Small intestine (tissue), 7 donors: ENCODE results near the gene TRIOBP. TPM values are rescaled to one million over a fixed set of nuclear protein-coding genes. Genes with fewer than 3 reads are reported as not detected.
"Not testable (repeated sequence)": the region's sequence is repeated elsewhere in the genome, so short reads cannot be mapped to it uniquely, and the experiment has no call there.

ENCODE experiments used
- DNase-seq, 2 donors: peaks; one replicate each; pipeline versions ENCODE4 v3.0.0 to v3.0.0-alpha.2; 2013
- FAIRE-seq: peaks from 2 replicates; lab custom pipeline; 2012; peaks lifted over from hg19 to GRCh38; lab: Jason Lieb, UNC
- H3K27ac ChIP-seq, 3 donors: one replicate each; pipeline ENCODE4 v1.5.1; 2013; ENCODE audit warnings: low read length in 2 of 3, mild to moderate bottlenecking in 2 of 3, control low read depth in 1 of 3, inconsistent platforms in 1 of 3, low read depth in 1 of 3, moderate library complexity in 1 of 3
- H3K27me3 ChIP-seq, 3 donors: one replicate each; pipeline ENCODE4 v1.6.1; 2013; ENCODE audit warnings: low read length in 3 of 3, inconsistent platforms in 1 of 3; ENCODE audit not compliant: control insufficient read depth in 3 of 3, insufficient read depth in 3 of 3
- H3K36me3 ChIP-seq, 3 donors: one replicate each; pipeline ENCODE4 v1.6.1; 2013; ENCODE audit warnings: low read length in 3 of 3, inconsistent platforms in 1 of 3, low read depth in 1 of 3, mild to moderate bottlenecking in 1 of 3, moderate library complexity in 1 of 3; ENCODE audit not compliant: control insufficient read depth in 3 of 3, insufficient read depth in 2 of 3
- H3K4me1 ChIP-seq, 3 donors: one replicate each; pipeline ENCODE4 v1.6.1; 2013; ENCODE audit warnings: low read length in 2 of 3, inconsistent platforms in 1 of 3, low read depth in 1 of 3, mild to moderate bottlenecking in 1 of 3, moderate library complexity in 1 of 3; ENCODE audit not compliant: control insufficient read depth in 3 of 3, insufficient read depth in 2 of 3
- H3K4me3 ChIP-seq, 3 donors: one replicate each; pipeline ENCODE4 v1.5.1; 2013; ENCODE audit warnings: low read length in 3 of 3, control low read depth in 1 of 3, inconsistent platforms in 1 of 3, low read depth in 1 of 3, mild to moderate bottlenecking in 1 of 3, moderate library complexity in 1 of 3
- H3K9me3 ChIP-seq, 2 donors: one replicate each; pipeline ENCODE4 v1.6.1; 2013; ENCODE audit warnings: low read depth in 1 of 2, low read length in 1 of 2; ENCODE audit not compliant: control insufficient read depth in 2 of 2, insufficient read depth in 1 of 2
- WGBS, 3 donors: extraction: QIAGEN DNeasy Blood & Tissue Kit; methylation state at CpG; one replicate each; pipeline ENCODE4 v1.1.7; 2013; 5-methylcytosine and 5-hydroxymethylcytosine counted together
- polyA plus RNA-seq, 4 donors: library from polyadenylated mRNA; stranded (reverse) in 3 of 4; unstranded in 1 of 4; fragments of 200-250 nt in 3 of 4; fragments of 120-200 nt in 1 of 4; gene quantifications; one replicate each; pipeline versions ENCODE4 v1.2.1 to v1.2.3, GENCODE V29; 2013
- donor health status: healthy with polysubstance abuse.
- donor health status: control.
- donor health status: control.
- donor health status: Bipolar disorder and iron deficiency.
- donor health status: healthy.

Gene TRIOBP
- polyA plus RNA-seq, 4 donors: 20.4 to 46.8 (median 35.2) TPM

- not testable (repeated sequence) for H3K9me3 ChIP-seq, DNase-seq, H3K27me3 ChIP-seq, FAIRE-seq, H3K27ac ChIP-seq, H3K36me3 ChIP-seq, H3K4me3 ChIP-seq
- peaks cover 3 to 30% (median 5%) of the 10 kb centered on the region in 3 donors for H3K4me1 ChIP-seq
- 78 to 85% (median 79%) methylated on average over 8 to 9 of the region's 9 CpGs for WGBS, 3 donors
Observed at GRCh38 chr22:37799979-37800378, 103.1 kb downstream of the TRIOBP start.

- FAIRE-seq (no peak), DNase-seq (peak; percentile 59 to 78)
- H3K27me3 ChIP-seq: no peaks in the 10 kb centered on the region
- peaks cover 3 to 20% (median 5%) of the 10 kb centered on the region in 3 donors for H3K4me1 ChIP-seq
- no peaks in the 10 kb centered on the region for H3K9me3 ChIP-seq
- no peaks in the 10 kb centered on the region for H3K36me3 ChIP-seq
- peak overlapping the region in 2 of 3 donors; percentile 84 to 92 for H3K27ac ChIP-seq
- WGBS, 3 donors: 0 to 2% (median 2%) methylated on average over 10 to 13 of the region's 13 CpGs
- H3K4me3 ChIP-seq: peak overlapping the region; percentile 61 to 87 (median 65)
Observed at GRCh38 chr22:37801946-37802309, 105.1 kb downstream of the TRIOBP start.

- DNase-seq (peak; percentile 57 to 90), FAIRE-seq (no peak)
- no peaks in the 10 kb centered on the region for H3K9me3 ChIP-seq
- H3K27me3 ChIP-seq: no peaks in the 10 kb centered on the region
- peak overlapping the region; percentile 42 to 92 (median 84) for H3K27ac ChIP-seq
- H3K4me3 ChIP-seq: peak overlapping the region; percentile 61 to 87 (median 65)
- no peaks in the 10 kb centered on the region for H3K36me3 ChIP-seq
- 1 to 2% (median 1%) methylated on average over 53 to 63 of the region's 63 CpGs for WGBS, 3 donors
- H3K4me1 ChIP-seq: peaks cover 3 to 20% (median 5%) of the 10 kb centered on the region in 3 donors
Observed at GRCh38 chr22:37802310-37803194, 105.7 kb downstream of the TRIOBP start.

- H3K27ac ChIP-seq: peak overlapping the region in 2 of 3 donors; percentile 84 to 92
- DNase-seq (peak; percentile 66 to 77), FAIRE-seq (no peak)
- WGBS, 3 donors: 7 to 22% (median 16%) methylated on average over 16 of the region's 16 CpGs
- H3K4me3 ChIP-seq: peak overlapping the region in 2 of 3 donors; percentile 61 to 87
- H3K36me3 ChIP-seq: no peaks in the 10 kb centered on the region
- peaks cover 3 to 24% (median 5%) of the 10 kb centered on the region in 3 donors for H3K4me1 ChIP-seq
- no peaks in the 10 kb centered on the region for H3K27me3 ChIP-seq
- no peaks in the 10 kb centered on the region for H3K9me3 ChIP-seq
Observed at GRCh38 chr22:37803195-37803638, 106.4 kb downstream of the TRIOBP start.

GRCh38 chr22:37803639-37804351 is 106.9 kb downstream of the TRIOBP start:
- 55 to 61% (median 56%) methylated on average over 34 of the region's 34 CpGs for WGBS, 3 donors
- Histone ChIP-seq H3K27ac (peak overlapping the region in 2 of 3 donors; percentile 78 to 92), H3K9me3 (no peaks in the 10 kb centered on the region), H3K4me3 (peak overlapping the region in 2 of 3 donors; percentile 64 to 87), H3K36me3 (no peaks in the 10 kb centered on the region), H3K4me1 (peaks cover 3 to 26% (median 5%) of the 10 kb centered on the region in 3 donors), H3K27me3 (no peaks in the 10 kb centered on the region)
- DNase-seq (peak in 1 of 2 donors; percentile 47), FAIRE-seq (no peak)

GRCh38 chr22:37804352-37804880 is 107.6 kb downstream of the TRIOBP start:
- FAIRE-seq (no peak), DNase-seq (peak in 1 of 2 donors; percentile 48)
- H3K9me3 ChIP-seq: no peaks in the 10 kb centered on the region
- peak overlapping the region; percentile 21 to 87 (median 64) for H3K4me3 ChIP-seq
- no peaks in the 10 kb centered on the region for H3K36me3 ChIP-seq
- 4 to 7% (median 5%) methylated on average over 16 to 29 of the region's 29 CpGs for WGBS, 3 donors
- no peaks in the 10 kb centered on the region for H3K27me3 ChIP-seq
- peaks cover 3 to 26% (median 5%) of the 10 kb centered on the region in 3 donors for H3K4me1 ChIP-seq
- peak overlapping the region; percentile 78 to 92 (median 82) for H3K27ac ChIP-seq

GRCh38 chr22:37804881-37805809 is 108.3 kb downstream of the TRIOBP start:
- peak overlapping the region; percentile 21 to 87 (median 64) for H3K4me3 ChIP-seq
- peak; percentile 83 to 95 for DNase-seq
- no peaks in the 10 kb centered on the region for H3K9me3 ChIP-seq
- H3K36me3 ChIP-seq: peaks cover 0 to 4% (median 0%) of the 10 kb centered on the region in 3 donors
- H3K27ac ChIP-seq: peak overlapping the region; percentile 78 to 92 (median 82)
- H3K27me3 ChIP-seq: no peaks in the 10 kb centered on the region
- H3K4me1 ChIP-seq: peaks cover 3 to 26% (median 5%) of the 10 kb centered on the region in 3 donors
- FAIRE-seq: no peak
- 2 to 4% (median 3%) methylated on average over 70 to 87 of the region's 87 CpGs for WGBS, 3 donors
